Naive thymus-derived CD4-positive, alpha-beta T cell (primary cell): Measurements from ENCODE around the gene SDC3. TPM values are rescaled to one million over a fixed set of nuclear protein-coding genes. Genes with fewer than 3 reads are reported as not detected.
A peak's percentile ranks its signal among the peaks of the same experiment; 100 is the strongest.

Experiments
- ATAC-seq: fragments of 150-1000 bp; cut with Tn5 transposase; 2 replicates; pipeline ENCODE4 v1.10.0; 2021; ENCODE audit warnings: mild to moderate bottlenecking, moderate library complexity
- CTCF ChIA-PET: fragments of 350-600 bp; sonication (Branson Sonifier 250); formaldehyde crosslinking; loops from one replicate; lab custom pipeline; 2021; ENCODE audit warnings: antibody characterized with exemption; lab: Charles Lee
- POLR2A ChIA-PET: fragments of 350-600 bp; sonication (Branson Sonifier 250); formaldehyde crosslinking; loops from one replicate; lab custom pipeline; 2021; ENCODE audit warnings: antibody characterized with exemption, inconsistent platforms; lab: Charles Lee
- DNase-seq, 9 donors: peaks; one replicate each; pipeline versions ENCODE4 v3.0.0 to v3.0.0-alpha.2; 2020 to 2022; ENCODE audit warnings: mixed read lengths in 1 of 9
- H3K27ac ChIP-seq: one replicate; pipeline ENCODE4 v1.7.0; 2013; ENCODE audit warnings: mild to moderate bottlenecking, low read depth, low read length, moderate library complexity
- H3K27me3 ChIP-seq, 2 donors: one replicate each; pipeline ENCODE4 v1.7.0; 2013; ENCODE audit warnings: low read length in 2 of 2, mild to moderate bottlenecking in 2 of 2, moderate library complexity in 2 of 2; ENCODE audit not compliant: control insufficient read depth in 2 of 2, insufficient read depth in 2 of 2
- H3K36me3 ChIP-seq, 3 experiments: 1 replicate in 2 of 3; 2 replicates in 1 of 3; pipeline ENCODE4 v1.7.0; 2013; ENCODE audit warnings: low read length in 3 of 3, mild to moderate bottlenecking in 3 of 3, moderate library complexity in 1 of 3; ENCODE audit not compliant: insufficient read depth in 3 of 3, control insufficient read depth in 2 of 3
- H3K4me1 ChIP-seq, 2 donors: one replicate each; pipeline ENCODE4 v1.7.0; 2013; ENCODE audit warnings: low read length in 2 of 2, mild to moderate bottlenecking in 2 of 2, moderate library complexity in 1 of 2; ENCODE audit not compliant: control insufficient read depth in 2 of 2, insufficient read depth in 2 of 2
- H3K4me3 ChIP-seq: 2 replicates; pipeline ENCODE4 v1.7.0; 2013; ENCODE audit warnings: mild to moderate bottlenecking, low read length
- H3K9me3 ChIP-seq, 3 experiments: 1 replicate in 2 of 3; 2 replicates in 1 of 3; pipeline ENCODE4 v1.7.0; 2013; ENCODE audit warnings: low read length in 3 of 3; ENCODE audit not compliant: control insufficient read depth in 2 of 3
- H3K27ac Mint-ChIP-seq, 9 donors: one replicate each; pipeline ENCODE4 v1.8.0; 2020 to 2022; ENCODE audit warnings: mixed read lengths in 9 of 9, mild to moderate bottlenecking in 8 of 9, moderate library complexity in 5 of 9, inconsistent platforms in 2 of 9
- H3K27me3 Mint-ChIP-seq, 5 donors: one replicate each; pipeline ENCODE4 v1.8.0; 2021 to 2022; ENCODE audit warnings: mixed read lengths in 5 of 5, mild to moderate bottlenecking in 1 of 5
- H3K36me3 Mint-ChIP-seq, 5 donors: one replicate each; pipeline ENCODE4 v1.8.0; 2020 to 2022; ENCODE audit warnings: mixed read lengths in 5 of 5, mild to moderate bottlenecking in 3 of 5, inconsistent platforms in 1 of 5
- H3K4me1 Mint-ChIP-seq, 7 donors: one replicate each; pipeline ENCODE4 v1.8.0; 2020 to 2022; ENCODE audit warnings: mixed read lengths in 7 of 7, mild to moderate bottlenecking in 3 of 7, inconsistent platforms in 1 of 7
- H3K4me3 Mint-ChIP-seq, 10 donors: one replicate each; pipeline ENCODE4 v1.8.0; 2020 to 2022; ENCODE audit warnings: mild to moderate bottlenecking in 10 of 10, mixed read lengths in 10 of 10, moderate library complexity in 6 of 10, inconsistent platforms in 2 of 10
- H3K9me3 Mint-ChIP-seq, 11 donors: one replicate each; pipeline ENCODE4 v1.8.0; 2020 to 2022; ENCODE audit warnings: mixed read lengths in 11 of 11, mild to moderate bottlenecking in 4 of 11, inconsistent platforms in 1 of 11, moderate library complexity in 1 of 11
- intact Hi-C, 2 donors: fragments of 100-400 bp; cut with micrococcal nuclease; formaldehyde crosslinking; loops; one replicate each; pipeline ENCODE4 v1.15.1; 2023
- polyA plus RNA-seq, 2 donors: library from polyadenylated mRNA; unstranded; fragments of 300-500 nt; fragmentation: Illumina TruSeq; gene quantifications; one replicate each; pipeline ENCODE4 v1.2.3, GENCODE V29; 2021
- total RNA-seq, 6 experiments: library from RNA in 5 of 6; stranded (reverse) in 5 of 6; gene quantifications; 1 replicate in 5 of 6; 2 replicates in 1 of 6; pipeline ENCODE4 v1.2.3 and lab custom pipeline; 2021 to 2026

The SDC3 gene
- total and polyA plus RNA-seq, 7 experiments from 2014 or later, result 0.07 to 0.42 (median 0.27) TPM; not detected in 1

DNA sequence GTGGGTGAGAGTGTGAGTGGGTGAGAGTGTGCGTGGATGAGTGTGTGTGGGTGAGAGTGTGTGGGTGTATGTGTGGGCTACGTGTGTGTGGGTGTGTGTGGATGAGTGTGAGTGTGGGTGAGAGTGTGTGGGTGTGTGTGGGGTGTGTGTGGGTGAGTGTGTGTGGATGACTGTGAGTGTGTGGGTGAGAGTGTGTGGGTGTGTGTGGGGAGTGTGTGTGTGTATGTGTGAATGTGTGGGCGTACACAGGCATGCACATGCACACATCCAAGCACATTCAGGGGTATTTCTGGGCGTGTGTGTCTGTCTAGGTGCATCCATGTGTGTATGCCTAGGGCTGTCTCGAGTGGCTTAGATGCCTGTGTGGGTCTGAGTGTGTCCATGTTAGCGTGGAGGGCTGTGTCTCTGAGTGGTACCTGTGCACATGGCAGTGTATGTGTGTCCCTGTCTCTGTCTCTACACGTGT is 14.0 kb downstream of the SDC3 start:
- CTCF ChIA-PET, result no interaction called here
- peaks cover 0 to 5% (median 0%) of the 10 kb centered on the region in 7 donors for H3K4me1 Mint-ChIP-seq
- H3K36me3 ChIP-seq, result no peaks in the 10 kb centered on the region
- H3K27me3 Mint-ChIP-seq, result peaks cover 0 to 34% (median 13%) of the 10 kb centered on the region in 5 donors
- intact Hi-C loops, result no loop called here
- H3K27me3 ChIP-seq, result no peaks in the 10 kb centered on the region
- H3K9me3 Mint-ChIP-seq, result peaks cover 0 to 1% (median 0%) of the 10 kb centered on the region in 11 donors
- H3K27ac Mint-ChIP-seq, result no peak overlapping the region
- H3K4me3 ChIP-seq, result no peak overlapping the region
- no peaks in the 10 kb centered on the region for H3K9me3 ChIP-seq
- H3K4me1 ChIP-seq, result no peaks in the 10 kb centered on the region
- H3K27ac ChIP-seq, result no peak overlapping the region
- ATAC-seq (no peak), DNase-seq (no peak)
- H3K4me3 Mint-ChIP-seq, result no peak overlapping the region
- POLR2A ChIA-PET, result no interaction called here
- no peaks in the 10 kb centered on the region for H3K36me3 Mint-ChIP-seq

GRCh38 chr1:30893776-30894507 is 14.6 kb downstream of the SDC3 start:
- POLR2A ChIA-PET, result no interaction called here
- H3K36me3 Mint-ChIP-seq, result no peaks in the 10 kb centered on the region
- no peak for ATAC-seq
- peaks cover 0 to 5% (median 0%) of the 10 kb centered on the region in 7 donors for H3K4me1 Mint-ChIP-seq
- CTCF ChIA-PET, result no interaction called here
- no peak overlapping the region for H3K27ac ChIP-seq
- peaks cover 0 to 1% (median 0%) of the 10 kb centered on the region in 11 donors for H3K9me3 Mint-ChIP-seq
- no peaks in the 10 kb centered on the region for H3K9me3 ChIP-seq
- no peak overlapping the region for H3K4me3 ChIP-seq
- H3K4me1 ChIP-seq, result no peaks in the 10 kb centered on the region
- DNase-seq, result no peak
- intact Hi-C loops, result no loop called here
- no peak overlapping the region for H3K27ac Mint-ChIP-seq
- H3K27me3 ChIP-seq, result no peaks in the 10 kb centered on the region
- H3K27me3 Mint-ChIP-seq, result peaks cover 0 to 32% (median 12%) of the 10 kb centered on the region in 5 donors
- no peaks in the 10 kb centered on the region for H3K36me3 ChIP-seq
- H3K4me3 Mint-ChIP-seq, result no peak overlapping the region

DNA sequence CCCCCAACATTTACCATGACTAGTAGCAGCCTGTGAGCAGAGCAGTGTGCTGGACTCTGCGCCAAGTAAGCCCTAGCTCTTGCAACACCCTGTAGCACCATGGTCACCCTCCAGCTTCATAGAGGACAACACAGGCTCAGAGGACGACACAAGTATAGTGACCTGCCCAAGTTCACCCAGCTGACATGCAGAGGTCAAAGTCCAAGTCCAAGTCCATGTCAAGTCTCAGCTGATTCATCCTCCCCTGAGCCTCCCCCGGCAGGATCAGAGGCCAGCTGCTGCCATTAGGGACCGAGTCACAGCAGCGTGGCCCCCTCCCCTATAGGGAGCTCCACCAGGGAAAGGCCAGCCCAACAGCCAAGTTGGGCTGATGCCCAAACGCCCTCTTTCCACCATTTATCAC is 15.9 kb downstream of the SDC3 start:
- no peaks in the 10 kb centered on the region for H3K36me3 ChIP-seq
- CTCF ChIA-PET, result no interaction called here
- DNase-seq (no peak), ATAC-seq (no peak)
- H3K27me3 ChIP-seq, result no peaks in the 10 kb centered on the region
- no peak overlapping the region for H3K4me3 ChIP-seq
- Mint-ChIP-seq H3K27ac (no peak overlapping the region), H3K4me1 (peaks cover 0 to 5% (median 0%) of the 10 kb centered on the region in 7 donors), H3K27me3 (peaks cover 0 to 32% (median 12%) of the 10 kb centered on the region in 5 donors), H3K4me3 (no peak overlapping the region), H3K36me3 (no peaks in the 10 kb centered on the region), H3K9me3 (peaks cover 0 to 1% (median 0%) of the 10 kb centered on the region in 11 donors)
- no peaks in the 10 kb centered on the region for H3K4me1 ChIP-seq
- POLR2A ChIA-PET, result no interaction called here
- H3K27ac ChIP-seq, result no peak overlapping the region
- H3K9me3 ChIP-seq, result no peaks in the 10 kb centered on the region
- intact Hi-C loops, result no loop called here

- DNase-seq (no peak), ATAC-seq (no peak)
- ChIA-PET CTCF (no interaction called here), POLR2A (no interaction called here)
- Histone ChIP-seq H3K36me3 (no peaks in the 10 kb centered on the region), H3K4me1 (no peaks in the 10 kb centered on the region), H3K27ac (no peak overlapping the region), H3K27me3 (no peaks in the 10 kb centered on the region), H3K9me3 (no peaks in the 10 kb centered on the region), H3K4me3 (no peak overlapping the region)
- intact Hi-C loops, result no loop called here
- Mint-ChIP-seq H3K27me3 (peaks cover 0 to 24% (median 7%) of the 10 kb centered on the region in 5 donors), H3K27ac (no peak overlapping the region), H3K4me3 (no peak overlapping the region), H3K36me3 (no peaks in the 10 kb centered on the region), H3K9me3 (peaks cover 0 to 1% (median 0%) of the 10 kb centered on the region in 11 donors), H3K4me1 (peaks cover 0 to 5% (median 0%) of the 10 kb centered on the region in 7 donors)
Measured at GRCh38 chr1:30891227-30891552, 17.4 kb downstream of the SDC3 start.

GRCh38 chr1:30890502-30891226 is 17.9 kb downstream of the SDC3 start:
- Histone ChIP-seq H3K27me3 (no peaks in the 10 kb centered on the region), H3K4me3 (no peak overlapping the region), H3K36me3 (no peaks in the 10 kb centered on the region), H3K9me3 (no peaks in the 10 kb centered on the region), H3K4me1 (no peaks in the 10 kb centered on the region), H3K27ac (no peak overlapping the region)
- Mint-ChIP-seq H3K9me3 (peaks cover 0 to 1% (median 0%) of the 10 kb centered on the region in 11 donors), H3K4me3 (no peak overlapping the region), H3K4me1 (peaks cover 0 to 5% (median 0%) of the 10 kb centered on the region in 7 donors), H3K27me3 (peaks cover 0 to 25% (median 4%) of the 10 kb centered on the region in 5 donors), H3K36me3 (no peaks in the 10 kb centered on the region), H3K27ac (no peak overlapping the region)
- DNase-seq (no peak), ATAC-seq (no peak)
- intact Hi-C loops, result no loop called here
- ChIA-PET POLR2A (no interaction called here), CTCF (no interaction called here)

- DNase-seq, result no peak
- Mint-ChIP-seq H3K4me3 (peak overlapping the region in 1 of 10 donors; percentile 10), H3K36me3 (no peaks in the 10 kb centered on the region), H3K4me1 (peaks cover 0 to 5% (median 0%) of the 10 kb centered on the region in 7 donors), H3K27me3 (peaks cover 0 to 22% (median 4%) of the 10 kb centered on the region in 5 donors), H3K27ac (no peak overlapping the region), H3K9me3 (peaks cover 0 to under 1% (median 0%) of the 10 kb centered on the region in 11 donors)
- Histone ChIP-seq H3K27ac (no peak overlapping the region), H3K4me3 (no peak overlapping the region), H3K9me3 (no peaks in the 10 kb centered on the region), H3K4me1 (no peaks in the 10 kb centered on the region), H3K27me3 (no peaks in the 10 kb centered on the region), H3K36me3 (no peaks in the 10 kb centered on the region)
- ChIA-PET POLR2A (interaction anchor here (0.8 kb wide), 1 partner anchor 755 kb away, joined by 4 read pairs; the partner anchor contains the start of gene PEF1), CTCF (no interaction called here)
- intact Hi-C loops, result no loop called here
- no peak for ATAC-seq
Measured at GRCh38 chr1:30889511-30889910, 19.0 kb downstream of the SDC3 start.
